ENCODE measurements around the gene SBF2. TPM values are rescaled to one million over a fixed set of nuclear protein-coding genes. Genes with fewer than 3 reads are reported as not detected.

Gene SBF2
- polyA plus RNA-seq, 1 donor (not counting 4 experiments of a cell fraction or from before 2014, with no cell fraction given): 24.5 TPM

GRCh38 chr11:10303558-10304363 lies 9.7 kb upstream of the SBF2 start:
- no peaks in the 10 kb centered on the region for H3K9me1 ChIP-seq (ENCODE audit: control insufficient read depth, extremely low read depth, insufficient read depth, low read length)
- dilution Hi-C loops (cut with MboI; ENCODE audit: extremely low pct_ligation_motif_present, low sequenced_read_pairs): no loop called here
- peak overlapping the region; percentile 89 to 97 (median 97) for H3K4me3 ChIP-seq (ENCODE audit: control insufficient read depth in 2 of 3, extremely low read depth in 1 of 3, insufficient read depth in 2 of 3, low read depth in 1 of 3, low read length in 3 of 3)
- H3K79me2 ChIP-seq (ENCODE audit: control insufficient read depth, insufficient read depth, low read length): peaks cover 26% of the 10 kb centered on the region
- H3K9ac ChIP-seq (ENCODE audit: control insufficient read depth, extremely low read depth, insufficient read depth, low read length): peak overlapping the region; percentile 89
- H3K4me2 ChIP-seq (ENCODE audit: control insufficient read depth, extremely low read depth, insufficient read depth, low read depth, low read length): peak overlapping the region; percentile 96
- TF ChIP-seq EZH2 (IDR thresholded peaks at IDR 0.05; ENCODE audit: low read length) (no peak), CTCF (optimal IDR thresholded peaks at IDR 0.05 in 1 of 3, IDR thresholded peaks at IDR 0.05 in 1 of 3, conservative IDR thresholded peaks at IDR 0.05 in 1 of 3; ENCODE audit: extremely low read depth in 1 of 3, insufficient read depth in 2 of 3, low read length in 3 of 3) (no peak)
- no peaks in the 10 kb centered on the region for H3K27me3 ChIP-seq (ENCODE audit: control insufficient read depth, extremely low read depth, insufficient read depth, low read length)
- H4K20me1 ChIP-seq (ENCODE audit: control insufficient read depth, extremely low read depth, insufficient read depth, low read length): no peaks in the 10 kb centered on the region
- H3K9me3 ChIP-seq (ENCODE audit: control insufficient read depth, low read depth, low read length): no peaks in the 10 kb centered on the region
- peak overlapping the region; percentile 90 for H3K27ac ChIP-seq (ENCODE audit: control insufficient read depth, insufficient read depth, low read length)
- no peak for DNase-seq (ENCODE audit: low read depth, low spot score)
- FAIRE-seq: peak; percentile 39
- H3K36me3 ChIP-seq (ENCODE audit: control insufficient read depth in 2 of 2, extremely low read depth in 1 of 2, insufficient read depth in 2 of 2, low read length in 2 of 2): peaks cover 3 to 5% of the 10 kb centered on the region in 2 experiments
- peaks cover 23% of the 10 kb centered on the region for H3K4me1 ChIP-seq (ENCODE audit: control insufficient read depth, extremely low read depth, insufficient read depth, low read length)
- peak overlapping the region; percentile 86 for H2AFZ ChIP-seq (ENCODE audit: control insufficient read depth, low read length)

- H3K27ac ChIP-seq (ENCODE audit: control insufficient read depth, insufficient read depth, low read length): peak overlapping the region; percentile 90
- peak overlapping the region; percentile 86 for H2AFZ ChIP-seq (ENCODE audit: control insufficient read depth, low read length)
- H3K27me3 ChIP-seq (ENCODE audit: control insufficient read depth, extremely low read depth, insufficient read depth, low read length): no peaks in the 10 kb centered on the region
- dilution Hi-C loops (cut with MboI; ENCODE audit: extremely low pct_ligation_motif_present, low sequenced_read_pairs): no loop called here
- peak overlapping the region; percentile 89 for H3K9ac ChIP-seq (ENCODE audit: control insufficient read depth, extremely low read depth, insufficient read depth, low read length)
- H4K20me1 ChIP-seq (ENCODE audit: control insufficient read depth, extremely low read depth, insufficient read depth, low read length): no peaks in the 10 kb centered on the region
- H3K4me3 ChIP-seq (ENCODE audit: control insufficient read depth in 2 of 3, extremely low read depth in 1 of 3, insufficient read depth in 2 of 3, low read depth in 1 of 3, low read length in 3 of 3): peak overlapping the region; percentile 89 to 97 (median 97)
- TF ChIP-seq EZH2 (IDR thresholded peaks at IDR 0.05; ENCODE audit: low read length) (no peak), CTCF (optimal IDR thresholded peaks at IDR 0.05 in 1 of 3, IDR thresholded peaks at IDR 0.05 in 1 of 3, conservative IDR thresholded peaks at IDR 0.05 in 1 of 3; ENCODE audit: extremely low read depth in 1 of 3, insufficient read depth in 2 of 3, low read length in 3 of 3) (no peak)
- H3K9me1 ChIP-seq (ENCODE audit: control insufficient read depth, extremely low read depth, insufficient read depth, low read length): no peaks in the 10 kb centered on the region
- FAIRE-seq (peak; percentile 26), DNase-seq (ENCODE audit: low read depth, low spot score) (no peak)
- H3K79me2 ChIP-seq (ENCODE audit: control insufficient read depth, insufficient read depth, low read length): peaks cover 26% of the 10 kb centered on the region
- H3K9me3 ChIP-seq (ENCODE audit: control insufficient read depth, low read depth, low read length): no peaks in the 10 kb centered on the region
- H3K36me3 ChIP-seq (ENCODE audit: control insufficient read depth in 2 of 2, extremely low read depth in 1 of 2, insufficient read depth in 2 of 2, low read length in 2 of 2): peaks cover 3 to 5% of the 10 kb centered on the region in 2 experiments
- peaks cover 18% of the 10 kb centered on the region for H3K4me1 ChIP-seq (ENCODE audit: control insufficient read depth, extremely low read depth, insufficient read depth, low read length)
- H3K4me2 ChIP-seq (ENCODE audit: control insufficient read depth, extremely low read depth, insufficient read depth, low read depth, low read length): peak overlapping the region; percentile 96
Observed at GRCh38 chr11:10302744-10303557, 8.9 kb upstream of the SBF2 start.

All from keratinocyte (primary cell).